Spleen (tissue), 7 donors: ENCODE data around the gene TDRD3.

Experiments used
- CTCF ChIP-seq, 11 experiments: fragments of 200-600 bp in 7 of 11; fragments of 450-650 bp in 4 of 11; sonication (generic) in 4 of 11; IDR thresholded peaks in 8 of 11; conservative IDR thresholded peaks in 3 of 11; 1 replicate in 7 of 11; 2 replicates in 4 of 11; pipeline versions ENCODE4 v1.4.0 to v1.8.0; 2016 to 2021; ENCODE audit warnings: antibody characterized with exemption in 11 of 11, inconsistent platforms in 4 of 11, mild to moderate bottlenecking in 1 of 11
- POLR2A ChIP-seq, 3 donors: fragments of 450-650 bp; IDR thresholded peaks; one replicate each; pipeline ENCODE4 v1.5.1; 2017; ENCODE audit warnings: antibody characterized with exemption in 3 of 3, mild to moderate bottlenecking in 1 of 3
- POLR2AphosphoS5 ChIP-seq, 3 donors: sonication (generic); formaldehyde crosslinking; IDR thresholded peaks; one replicate each; pipeline ENCODE4 v1.5.1; 2017; ENCODE audit warnings: antibody characterized with exemption in 3 of 3
- donor health status: DM: no; HTN: no; CAD: no; lungs with moderate emphysema.
- donor health status: DM: no; HTN: no; CAD: no.
- donor health status: DM: no; HTN: no; CAD: no.

- TF ChIP-seq CTCF (IDR thresholded peaks at IDR 0.05 in 8 of 11, conservative IDR thresholded peaks at IDR 0.05 in 3 of 11), result no peak
- TF ChIP-seq POLR2A (IDR thresholded peaks at IDR 0.05), result no peak
- TF ChIP-seq POLR2AphosphoS5 (IDR thresholded peaks at IDR 0.05), result no peak
Observed at GRCh38 chr13:60454425-60454824, 57.4 kb downstream of the TDRD3 start.
